ENCODE data around the gene DUSP10.

DNA sequence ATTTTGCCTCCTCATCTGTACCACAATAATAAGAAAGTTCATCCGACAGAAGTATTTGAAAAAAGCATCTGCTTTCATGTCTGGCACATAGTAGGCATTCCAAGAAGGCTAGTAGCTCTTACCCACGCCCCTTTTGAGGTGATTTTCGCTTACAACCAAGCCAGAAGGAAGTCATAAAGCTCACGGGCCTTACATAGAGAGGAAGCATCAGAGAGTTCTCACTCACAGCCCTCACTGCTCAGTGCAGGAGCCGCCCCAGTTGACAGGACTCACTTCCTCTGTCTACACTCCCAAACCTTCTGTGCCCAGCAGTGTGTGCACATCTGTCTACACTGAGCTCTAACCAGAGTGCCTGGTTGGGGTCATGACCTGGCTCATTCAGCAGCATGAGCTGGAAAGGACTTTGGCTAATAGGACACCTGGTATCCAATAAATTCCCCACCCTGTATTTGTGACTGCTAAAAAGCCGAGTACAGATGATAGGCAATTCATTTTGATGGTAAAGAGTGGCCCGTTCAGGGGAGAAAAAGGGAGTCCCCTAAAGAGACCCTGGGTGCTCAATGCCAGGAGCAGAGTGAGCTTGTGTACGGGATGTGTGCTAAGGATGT lies 36.8 kb upstream of the DUSP10 start:
- no peak for TF ChIP-seq EZH2 (IDR thresholded peaks at IDR 0.05; ENCODE audit: low read length, unreplicated experiment)
- no peak for TF ChIP-seq CTCF (conservative IDR thresholded peaks at IDR 0.05; ENCODE audit: low read depth, low read length)

Measured in PC-3 (cell line).